HEK293 (cell line): ENCODE results near the gene S100B.
A peak's percentile ranks its signal among the peaks of the same experiment; 100 is the strongest.

Source experiments
- CTCF ChIA-PET: fragments of 350-600 bp; formaldehyde crosslinking; extraction: SDS; loops from one replicate; lab custom pipeline; 2021; ENCODE audit warnings: antibody characterized with exemption; lab: Yijun Ruan, JAX
- POLR2A ChIA-PET: fragments of 300-600 bp; formaldehyde crosslinking; extraction: SDS; loops from one replicate; lab custom pipeline; 2020; ENCODE audit warnings: antibody characterized with exemption, inconsistent platforms; lab: Yijun Ruan, JAX
- H3K27ac ChIP-seq: fragments of 200-500 bp; sonication (Bioruptor generic); 2 replicates; pipeline ENCODE4 v1.5.1; 2014; ENCODE audit warnings: low read depth, low read length, control low read depth, inconsistent platforms; ENCODE audit errors: extremely low read depth
- H3K36me3 ChIP-seq, 2 experiments: fragments of 200-500 bp in 1 of 2; sonication (Bioruptor generic) in 1 of 2; 1 replicate in 1 of 2; 2 replicates in 1 of 2; pipeline ENCODE4 v1.5.1; 2014 to 2017; ENCODE audit warnings: inconsistent platforms in 2 of 2, low read length in 2 of 2; ENCODE audit not compliant: control insufficient read depth in 2 of 2, insufficient read depth in 1 of 2
- H3K4me1 ChIP-seq: fragments of 200-500 bp; sonication (Bioruptor generic); 2 replicates; pipeline ENCODE4 v1.5.1; 2014; ENCODE audit warnings: mild to moderate bottlenecking, low read length, inconsistent platforms; ENCODE audit not compliant: control insufficient read depth, insufficient read depth
- H3K4me3 ChIP-seq: 2 replicates; pipeline ENCODE4 v1.5.1; 2011; ENCODE audit warnings: low read depth, mild to moderate bottlenecking, control low read depth, low read length, moderate library complexity
- H3K9me3 ChIP-seq: fragments of 200-500 bp; sonication (Bioruptor generic); 2 replicates; pipeline ENCODE4 v1.5.1; 2014; ENCODE audit warnings: low read depth, low read length, inconsistent platforms; ENCODE audit not compliant: control insufficient read depth, insufficient read depth
- BCL11B ChIP-seq: fragments of 450-650 bp; formaldehyde crosslinking; IDR thresholded peaks from 2 replicates; pipeline ENCODE4 v1.5.1; 2016; ENCODE audit warnings: low read depth, missing biosample characterization, missing genetic modification characterization
- PRDM10 ChIP-seq: fragments of 450-650 bp; formaldehyde crosslinking; IDR thresholded peaks from 2 replicates; pipeline ENCODE4 v1.5.1; 2016; ENCODE audit warnings: missing biosample characterization, missing genetic modification characterization
- PRDM6 ChIP-seq: fragments of 450-650 bp; formaldehyde crosslinking; IDR thresholded peaks from 2 replicates; pipeline ENCODE4 v1.5.1; 2017; ENCODE audit warnings: missing biosample characterization, missing genetic modification characterization
- SP2 ChIP-seq: fragments of 450-650 bp; formaldehyde crosslinking; IDR thresholded peaks from 2 replicates; pipeline ENCODE4 v1.5.1; 2016; ENCODE audit warnings: missing biosample characterization, missing genetic modification characterization
- TRIM28 ChIP-seq: IDR thresholded peaks from 2 replicates; pipeline ENCODE4 v1.6.1; 2011; ENCODE audit warnings: low read length, control low read depth, borderline replicate concordance
- YY1 ChIP-seq: fragments of 450-650 bp; formaldehyde crosslinking; IDR thresholded peaks from 2 replicates; pipeline ENCODE4 v1.5.1; 2018; ENCODE audit warnings: missing biosample characterization, missing genetic modification characterization
- ZBTB17 ChIP-seq: fragments of 450-650 bp; formaldehyde crosslinking; IDR thresholded peaks from 2 replicates; pipeline ENCODE4 v1.5.1; 2016; ENCODE audit warnings: missing biosample characterization, missing genetic modification characterization
- ZFP3 ChIP-seq: fragments of 450-650 bp; formaldehyde crosslinking; IDR thresholded peaks from 2 replicates; pipeline ENCODE4 v1.5.1; 2016; ENCODE audit warnings: low read depth, missing biosample characterization, missing genetic modification characterization
- ZNF239 ChIP-seq: fragments of 450-650 bp; formaldehyde crosslinking; IDR thresholded peaks from 2 replicates; pipeline ENCODE4 v1.5.1; 2016; ENCODE audit warnings: missing biosample characterization, missing genetic modification characterization
- ZNF426 ChIP-seq: fragments of 450-650 bp; formaldehyde crosslinking; IDR thresholded peaks from 2 replicates; pipeline ENCODE4 v1.5.1; 2017; ENCODE audit warnings: missing biosample characterization, missing genetic modification characterization, mild to moderate bottlenecking, inconsistent platforms, moderate library complexity
- ZNF548 ChIP-seq: fragments of 450-650 bp; formaldehyde crosslinking; IDR thresholded peaks from 2 replicates; pipeline ENCODE4 v1.5.1; 2016; ENCODE audit warnings: missing biosample characterization, missing genetic modification characterization
- ZNF600 ChIP-seq: fragments of 450-650 bp; formaldehyde crosslinking; IDR thresholded peaks from 2 replicates; pipeline ENCODE4 v1.5.1; 2016; ENCODE audit warnings: missing biosample characterization, missing genetic modification characterization
- ZNF610 ChIP-seq: fragments of 450-650 bp; formaldehyde crosslinking; IDR thresholded peaks from 2 replicates; pipeline ENCODE4 v1.5.1; 2016; ENCODE audit warnings: missing biosample characterization, missing genetic modification characterization, borderline replicate concordance
- ZNF777 ChIP-seq: fragments of 450-650 bp; formaldehyde crosslinking; IDR thresholded peaks from 2 replicates; pipeline ENCODE4 v1.5.1; 2017; ENCODE audit warnings: missing biosample characterization, missing genetic modification characterization, borderline replicate concordance
- TF ChIP-seq, protein P1 (sequence below): fragments of 450-650 bp; formaldehyde crosslinking; IDR thresholded peaks from 2 replicates; pipeline ENCODE4 v1.5.1; 2016; ENCODE audit warnings: missing biosample characterization, missing genetic modification characterization, borderline replicate concordance
- TF ChIP-seq, protein P2 (sequence below): fragments of 450-650 bp; formaldehyde crosslinking; optimal IDR thresholded peaks from 2 replicates; pipeline ENCODE3; 2016; ENCODE audit warnings: missing biosample characterization, mild to moderate bottlenecking, missing genetic modification characterization

Gene S100B

DNA sequence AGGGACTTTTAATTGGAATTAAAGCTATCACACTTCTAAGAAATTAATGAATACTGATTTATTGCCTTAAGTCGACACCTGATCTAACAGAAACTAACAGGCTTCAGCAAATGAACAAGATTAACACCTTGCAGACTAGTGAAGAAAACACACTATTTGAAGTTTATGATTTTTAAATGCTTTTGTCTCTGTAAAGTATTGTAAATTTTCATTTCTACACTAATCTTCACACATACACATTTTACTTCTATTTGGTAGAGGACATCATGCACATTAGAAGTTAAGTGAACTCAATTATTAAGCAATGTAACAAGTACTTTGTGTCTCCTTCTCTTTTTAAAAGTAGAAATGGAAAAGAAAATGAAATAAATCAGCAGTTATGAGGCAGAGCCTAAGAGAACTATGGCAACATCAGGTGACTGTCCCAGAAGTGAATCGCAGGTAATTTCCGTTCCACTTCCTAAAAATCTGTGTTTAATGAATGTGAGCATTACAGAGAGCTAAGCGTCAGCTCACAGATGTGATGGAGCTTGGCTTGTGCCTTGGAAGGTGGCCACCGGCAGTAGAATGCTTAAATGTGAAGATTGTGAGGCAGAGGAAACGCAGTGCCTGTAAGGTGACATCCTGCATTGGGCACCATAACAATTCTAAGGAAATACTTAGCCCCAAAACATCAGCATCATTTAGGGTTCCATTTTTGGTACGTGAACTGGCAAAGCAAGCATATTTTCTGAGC, 31.8 kb upstream of the S100B start:
- Histone ChIP-seq H3K36me3 (peaks cover 15% of the 10 kb centered on the region in 2 experiments), H3K9me3 (no peaks in the 10 kb centered on the region), H3K4me1 (peaks cover 10% of the 10 kb centered on the region; the same call in 1 of the 2 replicates), H3K27ac (no peak overlapping the region), H3K4me3 (peak overlapping the region; percentile 62; the same call in 1 of the 2 replicates)
- CTCF ChIA-PET: interaction anchor here (0.6 to 1.6 kb wide), 9 partner anchors 8 to 493 kb away, joined by 3 to 5 read pairs (median 3); no protein-coding TSS in a partner anchor
- POLR2A ChIA-PET: interaction anchor here (1.0 to 2.1 kb wide), 12 partner anchors 8 to 663 kb away, joined by 3 to 14 read pairs (median 6); partner anchors contain the start of gene DIP2A
- TF ChIP-seq ZNF777 (tag by site-specific recombination) (no peak), ZNF600 (tag by site-specific recombination) (peak; percentile 47), PRDM6 (tag by site-specific recombination) (peak; percentile 36; the same call in 1 of the 2 replicates)

DNA sequence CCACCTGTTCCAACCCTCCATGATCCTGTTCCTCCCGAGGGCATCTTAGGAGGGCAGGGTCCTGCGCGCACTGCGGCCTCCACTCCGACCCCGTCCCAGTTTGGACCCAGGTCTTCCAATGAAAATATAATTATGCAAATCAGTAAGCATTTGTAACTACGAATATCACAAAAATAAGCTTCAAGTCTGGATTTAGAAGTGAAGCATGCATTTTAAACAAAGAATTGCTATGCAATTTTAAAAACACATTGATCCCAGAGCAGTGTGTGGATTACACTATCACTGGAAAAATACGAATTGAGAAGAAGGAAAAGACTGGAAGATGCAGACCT, 31.3 kb upstream of the S100B start:
- no peak for TF ChIP-seq TRIM28
- no peak for TF ChIP-seq ZNF426
- no peak for TF ChIP-seq ZNF548
- TF ChIP-seq, protein P1, sequence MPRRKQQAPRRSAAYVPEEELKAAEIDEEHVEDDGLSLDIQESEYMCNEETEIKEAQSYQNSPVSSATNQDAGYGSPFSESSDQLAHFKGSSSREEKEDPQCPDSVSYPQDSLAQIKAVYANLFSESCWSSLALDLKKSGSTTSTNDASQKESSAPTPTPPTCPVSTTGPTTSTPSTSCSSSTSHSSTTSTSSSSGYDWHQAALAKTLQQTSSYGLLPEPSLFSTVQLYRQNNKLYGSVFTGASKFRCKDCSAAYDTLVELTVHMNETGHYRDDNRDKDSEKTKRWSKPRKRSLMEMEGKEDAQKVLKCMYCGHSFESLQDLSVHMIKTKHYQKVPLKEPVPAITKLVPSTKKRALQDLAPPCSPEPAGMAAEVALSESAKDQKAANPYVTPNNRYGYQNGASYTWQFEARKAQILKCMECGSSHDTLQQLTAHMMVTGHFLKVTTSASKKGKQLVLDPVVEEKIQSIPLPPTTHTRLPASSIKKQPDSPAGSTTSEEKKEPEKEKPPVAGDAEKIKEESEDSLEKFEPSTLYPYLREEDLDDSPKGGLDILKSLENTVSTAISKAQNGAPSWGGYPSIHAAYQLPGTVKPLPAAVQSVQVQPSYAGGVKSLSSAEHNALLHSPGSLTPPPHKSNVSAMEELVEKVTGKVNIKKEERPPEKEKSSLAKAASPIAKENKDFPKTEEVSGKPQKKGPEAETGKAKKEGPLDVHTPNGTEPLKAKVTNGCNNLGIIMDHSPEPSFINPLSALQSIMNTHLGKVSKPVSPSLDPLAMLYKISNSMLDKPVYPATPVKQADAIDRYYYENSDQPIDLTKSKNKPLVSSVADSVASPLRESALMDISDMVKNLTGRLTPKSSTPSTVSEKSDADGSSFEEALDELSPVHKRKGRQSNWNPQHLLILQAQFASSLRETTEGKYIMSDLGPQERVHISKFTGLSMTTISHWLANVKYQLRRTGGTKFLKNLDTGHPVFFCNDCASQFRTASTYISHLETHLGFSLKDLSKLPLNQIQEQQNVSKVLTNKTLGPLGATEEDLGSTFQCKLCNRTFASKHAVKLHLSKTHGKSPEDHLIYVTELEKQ (tag by site-specific recombination): 0 out of 2 replicates have a peak, but pooled peaks have one; percentile 7
- peak; percentile 9; the same call in 1 of the 2 replicates for TF ChIP-seq YY1 (tag by site-specific recombination)
- TF ChIP-seq ZFP3: no peak
- Histone ChIP-seq H3K4me3 (peak overlapping the region; percentile 62), H3K27ac (peak overlapping the region; percentile 85; the same call in 1 of the 2 replicates), H3K4me1 (peaks cover 10% of the 10 kb centered on the region; the same call in 1 of the 2 replicates), H3K36me3 (peaks cover 9 to 10% of the 10 kb centered on the region in 2 experiments), H3K9me3 (no peaks in the 10 kb centered on the region)
- CTCF ChIA-PET: interaction anchor here (0.6 to 1.2 kb wide), 7 partner anchors 9 to 208 kb away, joined by 3 to 5 read pairs (median 3); no protein-coding TSS in a partner anchor
- POLR2A ChIA-PET: interaction anchor here (0.8 to 2.1 kb wide), 22 partner anchors 9 to 662 kb away, joined by 3 to 14 read pairs (median 5); partner anchors contain the start of gene DIP2A

DNA sequence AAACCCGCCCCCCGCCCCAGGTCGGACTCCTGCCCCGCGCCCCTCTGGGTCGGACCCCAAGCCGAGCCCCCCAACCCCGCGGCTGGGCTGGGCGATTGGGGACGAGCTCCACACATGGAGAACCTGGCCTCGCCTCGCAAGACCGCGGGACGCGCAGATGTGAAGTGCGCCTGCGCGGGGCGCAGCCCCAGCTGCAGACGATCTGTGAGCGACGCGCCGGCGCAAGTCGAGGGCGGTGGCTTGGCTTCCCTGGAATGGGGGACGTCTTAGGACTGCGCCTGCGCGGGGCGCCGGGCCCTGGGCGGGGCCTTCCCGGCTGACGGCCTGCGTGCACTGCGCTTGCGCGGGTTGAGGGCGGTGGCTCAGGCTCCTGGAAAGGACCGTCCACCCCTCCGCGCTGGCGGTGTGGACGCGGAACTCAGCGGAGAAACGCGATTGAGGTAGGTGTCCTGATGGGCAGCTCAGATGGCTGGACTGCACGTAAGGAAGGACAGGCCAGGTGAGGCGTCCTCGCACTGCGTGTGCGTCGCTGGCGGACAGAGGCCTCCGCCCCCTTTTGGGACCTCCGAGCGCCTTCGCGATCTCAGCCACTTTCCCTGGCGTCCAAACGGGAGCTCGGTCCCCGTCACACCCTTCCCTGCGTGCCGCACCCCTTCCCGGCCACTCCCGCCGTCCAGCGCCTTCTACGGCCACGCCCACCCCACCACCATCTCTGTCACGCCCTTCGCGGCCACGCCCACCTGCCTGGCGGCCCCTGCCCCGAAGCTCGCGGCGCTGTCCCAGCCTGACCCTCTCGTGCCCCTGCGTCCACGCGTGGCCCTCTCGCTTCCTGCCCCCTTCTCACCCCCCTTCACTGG, 30.7 kb upstream of the S100B start, which contains the start of gene PRMT2:
TSS of gene PRMT2 (plus strand) at position 351 of the 857 bp plus-strand sequence. CDS start 1,278 bp downstream, outside the sequence.
- Histone ChIP-seq H3K4me3 (peak within 1 kb of the TSS; percentile 62), H3K36me3 (peaks cover 4 to 5% of the 10 kb centered on the region in 2 experiments), H3K27ac (peak within 1 kb of the TSS; percentile 85), H3K9me3 (no peaks in the 10 kb centered on the region), H3K4me1 (peaks cover 10% of the 10 kb centered on the region; the same call in 1 of the 2 replicates)
- POLR2A ChIA-PET: interaction anchor here (0.7 to 2.1 kb wide), 26 partner anchors 9 to 662 kb away, joined by 3 to 14 read pairs (median 4); partner anchors contain the start of gene DIP2A
- CTCF ChIA-PET: interaction anchor here (0.6 to 1.2 kb wide), 7 partner anchors 14 to 260 kb away, joined by 3 to 5 read pairs (median 4); no protein-coding TSS in a partner anchor
- TF ChIP-seq ZBTB17 (tag by site-specific recombination) (peak; percentile 91), SP2 (tag by site-specific recombination) (peak; percentile 83), TRIM28 (peak; percentile 88; the same call in 1 of the 2 replicates), PRDM10 (peak; percentile 97), ZNF610 (tag by site-specific recombination) (peak; percentile 88; the same call in 1 of the 2 replicates), BCL11B (tag by site-specific recombination) (peak; percentile 81; the same call in 1 of the 2 replicates), ZNF239 (peak; percentile 89; the same call in 1 of the 2 replicates)
- TF ChIP-seq, protein P2, sequence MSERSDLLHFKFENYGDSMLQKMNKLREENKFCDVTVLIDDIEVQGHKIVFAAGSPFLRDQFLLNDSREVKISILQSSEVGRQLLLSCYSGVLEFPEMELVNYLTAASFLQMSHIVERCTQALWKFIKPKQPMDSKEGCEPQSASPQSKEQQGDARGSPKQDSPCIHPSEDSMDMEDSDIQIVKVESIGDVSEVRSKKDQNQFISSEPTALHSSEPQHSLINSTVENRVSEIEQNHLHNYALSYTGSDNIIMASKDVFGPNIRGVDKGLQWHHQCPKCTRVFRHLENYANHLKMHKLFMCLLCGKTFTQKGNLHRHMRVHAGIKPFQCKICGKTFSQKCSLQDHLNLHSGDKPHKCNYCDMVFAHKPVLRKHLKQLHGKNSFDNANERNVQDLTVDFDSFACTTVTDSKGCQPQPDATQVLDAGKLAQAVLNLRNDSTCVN: peak; percentile 93
